KOPT-K1 (cell line): Measurements from ENCODE around the gene RPTOR.
"Not testable (repeated sequence)": the region's sequence is repeated elsewhere in the genome, so short reads cannot be mapped to it uniquely, and the experiment has no call there.

Source experiments
- H3K27ac ChIP-seq: fragments of 200-600 bp; sonication (generic); 2 replicates; pipeline ENCODE4 v1.5.1; 2016; ENCODE audit warnings: antibody characterized with exemption, mild to moderate bottlenecking, low read depth, low read length; ENCODE audit not compliant: poor library complexity, severe bottlenecking
- H3K36me3 ChIP-seq: fragments of 200-600 bp; sonication (generic); 2 replicates; pipeline ENCODE4 v1.5.1; 2017; ENCODE audit warnings: antibody characterized with exemption, mild to moderate bottlenecking, low read length, moderate library complexity; ENCODE audit not compliant: insufficient read depth
- H3K9me3 ChIP-seq: fragments of 200-600 bp; sonication (generic); 2 replicates; pipeline ENCODE4 v1.5.1; 2017; ENCODE audit warnings: antibody characterized with exemption, low read length, mild to moderate bottlenecking; ENCODE audit not compliant: insufficient read depth, poor library complexity, severe bottlenecking

Gene RPTOR

GRCh38 chr17:80812362-80813088 lies 267.9 kb downstream of the RPTOR start:
- H3K36me3 ChIP-seq = peaks cover 57% of the 10 kb centered on the region
- H3K9me3 ChIP-seq = no peaks in the 10 kb centered on the region
- H3K27ac ChIP-seq = no peak overlapping the region

- Histone ChIP-seq H3K9me3 (no peaks in the 10 kb centered on the region), H3K27ac (no peak overlapping the region), H3K36me3 (peaks cover 56% of the 10 kb centered on the region)
Measured at GRCh38 chr17:80813318-80813717, 268.7 kb downstream of the RPTOR start.

GRCh38 chr17:80814491-80814890 lies 269.9 kb downstream of the RPTOR start:
- H3K27ac ChIP-seq = peak overlapping the region; percentile 21
- H3K9me3 ChIP-seq = no peaks in the 10 kb centered on the region
- H3K36me3 ChIP-seq = peaks cover 52% of the 10 kb centered on the region

- H3K27ac ChIP-seq = peak overlapping the region; percentile 21
- H3K9me3 ChIP-seq = no peaks in the 10 kb centered on the region
- H3K36me3 ChIP-seq = peaks cover 52% of the 10 kb centered on the region
Measured at GRCh38 chr17:80815151-80815681, 270.6 kb downstream of the RPTOR start.

GRCh38 chr17:80815718-80816117 lies 271.1 kb downstream of the RPTOR start:
- peaks cover 52% of the 10 kb centered on the region for H3K36me3 ChIP-seq
- not testable (repeated sequence) for H3K27ac ChIP-seq, H3K9me3 ChIP-seq

- peaks cover 51% of the 10 kb centered on the region for H3K36me3 ChIP-seq
- H3K27ac ChIP-seq = no peak overlapping the region
- no peaks in the 10 kb centered on the region for H3K9me3 ChIP-seq
Measured at GRCh38 chr17:80816241-80817103, 271.8 kb downstream of the RPTOR start.

GRCh38 chr17:80817321-80817845 lies 272.7 kb downstream of the RPTOR start:
- Histone ChIP-seq H3K27ac (peak overlapping the region; percentile 83), H3K9me3 (no peaks in the 10 kb centered on the region), H3K36me3 (peaks cover 51% of the 10 kb centered on the region)

- Histone ChIP-seq H3K27ac (peak overlapping the region; percentile 83), H3K9me3 (no peaks in the 10 kb centered on the region), H3K36me3 (peaks cover 51% of the 10 kb centered on the region)
Measured at GRCh38 chr17:80817861-80818260, 273.2 kb downstream of the RPTOR start.

GRCh38 chr17:80818871-80819270 lies 274.2 kb downstream of the RPTOR start:
- Histone ChIP-seq H3K36me3 (peaks cover 51% of the 10 kb centered on the region), H3K27ac (peak overlapping the region; percentile 83)

GRCh38 chr17:80819422-80820164 lies 275.0 kb downstream of the RPTOR start:
- no peaks in the 10 kb centered on the region for H3K9me3 ChIP-seq
- H3K27ac ChIP-seq = peak overlapping the region; percentile 83
- peaks cover 53% of the 10 kb centered on the region for H3K36me3 ChIP-seq

More at GRCh38 chr17:80818871-80819270, 274.2 kb downstream of the RPTOR start:
- no peaks in the 10 kb centered on the region for H3K9me3 ChIP-seq

GRCh38 chr17:80820331-80820730 lies 275.7 kb downstream of the RPTOR start:
- no peaks in the 10 kb centered on the region for H3K9me3 ChIP-seq
- peak overlapping the region; percentile 83 for H3K27ac ChIP-seq
- H3K36me3 ChIP-seq = peaks cover 54% of the 10 kb centered on the region

- Histone ChIP-seq H3K27ac (peak overlapping the region; percentile 83), H3K36me3 (peaks cover 62% of the 10 kb centered on the region), H3K9me3 (no peaks in the 10 kb centered on the region)
Measured at GRCh38 chr17:80821546-80821945, 276.9 kb downstream of the RPTOR start.

- Histone ChIP-seq H3K9me3 (no peaks in the 10 kb centered on the region), H3K36me3 (peaks cover 68% of the 10 kb centered on the region), H3K27ac (peak overlapping the region; percentile 83)
Measured at GRCh38 chr17:80822021-80822699, 277.5 kb downstream of the RPTOR start.
